Panc1 (cell line): ENCODE results near the gene NPFFR2. TPM values are rescaled to one million over a fixed set of nuclear protein-coding genes. Genes with fewer than 3 reads are reported as not detected.

Experiments
- ATAC-seq: fragments of 200-7000 bp; cut with Tn5 transposase; 2 replicates; pipeline ENCODE4 v1.9.1; 2020; ENCODE audit warnings: mild to moderate bottlenecking, moderate library complexity
- BruUV-seq: library from RNA; stranded (reverse); fragments of 400-500 nt; replicated peaks from 2 replicates; lab custom pipeline; 2021; lab: Mats Ljungman, UMichigan
- CTCF ChIA-PET: fragments of 300-600 bp; sonication (Branson Sonifier 250); formaldehyde crosslinking; loops from one replicate; lab custom pipeline; 2022; ENCODE audit warnings: antibody characterized with exemption; lab: Charles Lee
- POLR2A ChIA-PET: fragments of 300-600 bp; sonication (Branson Sonifier 250); formaldehyde crosslinking; loops from one replicate; lab custom pipeline; 2022; ENCODE audit warnings: antibody characterized with exemption; lab: Charles Lee
- DNase-seq: peaks from one replicate; pipeline ENCODE4 v3.0.0-alpha.2; 2010; ENCODE audit warnings: low read depth, low spot score
- H3K27ac ChIP-seq: 2 replicates; pipeline ENCODE4 v1.5.1; 2011; ENCODE audit warnings: mild to moderate bottlenecking, low read length, inconsistent platforms
- H3K27me3 ChIP-seq: fragments of 200-500 bp; sonication (Bioruptor generic); 2 replicates; pipeline ENCODE4 v1.6.0; 2014; ENCODE audit warnings: low read length, inconsistent platforms; ENCODE audit not compliant: control insufficient read depth, insufficient read depth
- H3K36me3 ChIP-seq: fragments of 200-500 bp; sonication (Bioruptor generic); 2 replicates; pipeline ENCODE4 v1.5.1; 2014; ENCODE audit warnings: inconsistent platforms, mild to moderate bottlenecking, low read length, moderate library complexity; ENCODE audit not compliant: control insufficient read depth, insufficient read depth
- H3K4me1 ChIP-seq: 2 replicates; pipeline ENCODE4 v1.5.1; 2011; ENCODE audit warnings: inconsistent platforms, mild to moderate bottlenecking, low read length, moderate library complexity; ENCODE audit not compliant: control insufficient read depth, insufficient read depth
- H3K4me3 ChIP-seq, 2 experiments: 2 replicates each; pipeline ENCODE4 v1.5.1; 2011 to 2012; ENCODE audit warnings: low read depth in 2 of 2, low read length in 2 of 2, mild to moderate bottlenecking in 2 of 2, inconsistent platforms in 1 of 2, moderate library complexity in 1 of 2
- H3K9me3 ChIP-seq: fragments of 200-500 bp; sonication (Bioruptor generic); 2 replicates; pipeline ENCODE4 v1.5.1; 2014; ENCODE audit warnings: low read depth, mild to moderate bottlenecking, inconsistent platforms, low read length, moderate library complexity; ENCODE audit not compliant: control insufficient read depth, insufficient read depth
- CTCF ChIP-seq: fragments of 450-650 bp; IDR thresholded peaks from 2 replicates; pipeline ENCODE4 v1.5.1; 2017; ENCODE audit warnings: mild to moderate bottlenecking
- POLR2AphosphoS5 ChIP-seq: IDR thresholded peaks from 2 replicates; pipeline ENCODE4 v1.6.1; 2012; ENCODE audit warnings: mild to moderate bottlenecking, low read depth, low read length, moderate library complexity
- SIN3A ChIP-seq: IDR thresholded peaks from 2 replicates; pipeline ENCODE4 v1.6.1; 2012; ENCODE audit warnings: low read depth, mild to moderate bottlenecking, low read length, moderate library complexity, borderline replicate concordance; ENCODE audit not compliant: insufficient read depth
- TCF7L2 ChIP-seq: IDR thresholded peaks from 2 replicates; pipeline ENCODE4 v1.6.1; 2011; ENCODE audit warnings: mild to moderate bottlenecking, low read depth, low read length, inconsistent platforms
- in situ Hi-C: cut with HindIII; loops from 2 replicates; pipeline ENCODE4 v1.10.0; 2016; ENCODE audit warnings: low sequenced_read_pairs, low pct_unique_long_range_greater_than_20kb
- intact Hi-C: fragments of 100-400 bp; cut with micrococcal nuclease; formaldehyde crosslinking; loops from one replicate; pipeline ENCODE4 v1.10.0; 2022; ENCODE audit not compliant: unreplicated experiment
- total RNA-seq: library from RNA; stranded (reverse); gene quantifications from one replicate; pipeline ENCODE4 v1.2.1, GENCODE V29; 2021; ENCODE audit not compliant: unreplicated experiment
- TF ChIP-seq, protein P1 (sequence below), 2 experiments: IDR thresholded peaks; 2 replicates each; pipeline ENCODE4 v1.6.1; 2011 to 2012; ENCODE audit warnings: low read depth in 2 of 2, control low read depth in 1 of 2, low read length in 1 of 2, mild to moderate bottlenecking in 1 of 2, moderate library complexity in 1 of 2; ENCODE audit not compliant: insufficient read depth in 1 of 2

Gene NPFFR2
- total RNA-seq, 1 experiment from 2014 or later: not detected

GRCh38 chr4:72067051-72067450 lies 35.3 kb downstream of the NPFFR2 start:
- in situ Hi-C loops: no loop called here
- H3K27me3 ChIP-seq: no peaks in the 10 kb centered on the region
- POLR2A ChIA-PET: no interaction called here
- TF ChIP-seq, protein P1, sequence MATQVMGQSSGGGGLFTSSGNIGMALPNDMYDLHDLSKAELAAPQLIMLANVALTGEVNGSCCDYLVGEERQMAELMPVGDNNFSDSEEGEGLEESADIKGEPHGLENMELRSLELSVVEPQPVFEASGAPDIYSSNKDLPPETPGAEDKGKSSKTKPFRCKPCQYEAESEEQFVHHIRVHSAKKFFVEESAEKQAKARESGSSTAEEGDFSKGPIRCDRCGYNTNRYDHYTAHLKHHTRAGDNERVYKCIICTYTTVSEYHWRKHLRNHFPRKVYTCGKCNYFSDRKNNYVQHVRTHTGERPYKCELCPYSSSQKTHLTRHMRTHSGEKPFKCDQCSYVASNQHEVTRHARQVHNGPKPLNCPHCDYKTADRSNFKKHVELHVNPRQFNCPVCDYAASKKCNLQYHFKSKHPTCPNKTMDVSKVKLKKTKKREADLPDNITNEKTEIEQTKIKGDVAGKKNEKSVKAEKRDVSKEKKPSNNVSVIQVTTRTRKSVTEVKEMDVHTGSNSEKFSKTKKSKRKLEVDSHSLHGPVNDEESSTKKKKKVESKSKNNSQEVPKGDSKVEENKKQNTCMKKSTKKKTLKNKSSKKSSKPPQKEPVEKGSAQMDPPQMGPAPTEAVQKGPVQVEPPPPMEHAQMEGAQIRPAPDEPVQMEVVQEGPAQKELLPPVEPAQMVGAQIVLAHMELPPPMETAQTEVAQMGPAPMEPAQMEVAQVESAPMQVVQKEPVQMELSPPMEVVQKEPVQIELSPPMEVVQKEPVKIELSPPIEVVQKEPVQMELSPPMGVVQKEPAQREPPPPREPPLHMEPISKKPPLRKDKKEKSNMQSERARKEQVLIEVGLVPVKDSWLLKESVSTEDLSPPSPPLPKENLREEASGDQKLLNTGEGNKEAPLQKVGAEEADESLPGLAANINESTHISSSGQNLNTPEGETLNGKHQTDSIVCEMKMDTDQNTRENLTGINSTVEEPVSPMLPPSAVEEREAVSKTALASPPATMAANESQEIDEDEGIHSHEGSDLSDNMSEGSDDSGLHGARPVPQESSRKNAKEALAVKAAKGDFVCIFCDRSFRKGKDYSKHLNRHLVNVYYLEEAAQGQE (IDR thresholded peaks at IDR 0.05; ENCODE audit: insufficient read depth in 1 of 2, low read depth in 2 of 2, low read length in 1 of 2): no peak
- no peak for TF ChIP-seq CTCF
- no peak for TF ChIP-seq TCF7L2
- no peak for TF ChIP-seq SIN3A
- no peak for TF ChIP-seq POLR2AphosphoS5
- no peak overlapping the region for H3K27ac ChIP-seq
- CTCF ChIA-PET: no interaction called here
- H3K4me1 ChIP-seq: no peaks in the 10 kb centered on the region
- H3K4me3 ChIP-seq: no peak overlapping the region
- intact Hi-C loops: no loop called here
- ATAC-seq: no peak
- BruUV-seq: no TSS peak
- no peaks in the 10 kb centered on the region for H3K36me3 ChIP-seq
- no peak for DNase-seq
- no peaks in the 10 kb centered on the region for H3K9me3 ChIP-seq

- intact Hi-C loops: no loop called here
- in situ Hi-C loops: no loop called here
- Histone ChIP-seq H3K27me3 (no peaks in the 10 kb centered on the region), H3K27ac (no peak overlapping the region), H3K9me3 (no peaks in the 10 kb centered on the region), H3K36me3 (no peaks in the 10 kb centered on the region), H3K4me1 (no peaks in the 10 kb centered on the region), H3K4me3 (no peak overlapping the region)
- POLR2A ChIA-PET: no interaction called here
- CTCF ChIA-PET: no interaction called here
- ATAC-seq (no peak), DNase-seq (no peak)
- BruUV-seq: no TSS peak
- TF ChIP-seq SIN3A (no peak), POLR2AphosphoS5 (no peak), TCF7L2 (no peak), CTCF (no peak)
- TF ChIP-seq, protein P1 (IDR thresholded peaks at IDR 0.05; ENCODE audit: insufficient read depth in 1 of 2, low read depth in 2 of 2, low read length in 1 of 2): no peak
These were observed 42.0 kb downstream of the NPFFR2 start for GRCh38 chr4:72073816-72074215.
